GM21825 (cell line): ENCODE results near the gene IGSF5.
"Not testable (repeated sequence)": the region's sequence is repeated elsewhere in the genome, so short reads cannot be mapped to it uniquely, and the experiment has no call there.

ENCODE experiments used
- ATAC-seq: cut with Tn5 transposase; IDR thresholded peaks from one replicate; pipeline ENCODE4 v1.9.1; 2021; ENCODE audit warnings: mild to moderate bottlenecking, moderate library complexity; ENCODE audit not compliant: unreplicated experiment

The IGSF5 gene

DNA sequence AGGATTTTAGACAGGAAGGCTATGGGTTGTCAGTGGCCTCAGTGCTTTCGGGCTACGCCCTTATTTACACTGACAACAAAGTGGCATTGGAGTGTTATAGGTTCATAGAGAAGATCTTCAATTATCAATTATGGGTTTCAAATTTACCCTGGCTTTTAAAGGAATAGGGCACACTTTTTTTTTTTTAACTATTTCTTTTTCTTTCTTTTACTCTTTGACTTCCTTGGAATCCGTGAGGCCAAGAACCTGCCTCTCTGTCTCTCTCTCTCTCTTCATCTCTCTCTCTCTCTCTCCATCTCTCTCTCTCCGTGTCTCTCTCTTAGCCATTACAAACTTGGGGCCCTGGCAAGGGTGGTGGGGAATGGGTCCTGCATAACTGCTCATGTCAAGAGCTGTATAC lies at the start of gene IGSF5:
TSS of gene IGSF5 (plus strand) at position 301 of the 400 bp plus-strand sequence. CDS start 327 bp downstream, outside the sequence.
- not testable (repeated sequence) for ATAC-seq

DNA sequence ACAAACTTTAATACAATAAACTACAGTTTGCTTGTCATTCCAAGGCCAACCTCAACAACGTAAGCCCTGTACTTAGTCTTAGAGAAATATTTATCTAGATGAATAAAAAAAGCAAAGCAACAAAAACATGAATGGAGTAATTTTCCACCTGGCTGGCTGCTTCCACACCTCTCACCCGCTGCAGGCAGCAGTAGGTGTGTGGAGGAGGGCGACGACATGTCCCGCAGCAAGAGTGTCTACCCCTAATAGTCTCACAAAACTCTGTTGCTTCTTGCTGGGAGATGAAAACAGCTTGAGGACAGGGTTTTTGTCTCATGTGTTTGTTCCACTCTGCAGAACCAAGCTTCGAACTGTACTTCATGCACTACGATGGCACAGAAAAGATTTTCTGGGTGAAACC lies 48.8 kb upstream of the IGSF5 start:
- ATAC-seq: no peak

DNA sequence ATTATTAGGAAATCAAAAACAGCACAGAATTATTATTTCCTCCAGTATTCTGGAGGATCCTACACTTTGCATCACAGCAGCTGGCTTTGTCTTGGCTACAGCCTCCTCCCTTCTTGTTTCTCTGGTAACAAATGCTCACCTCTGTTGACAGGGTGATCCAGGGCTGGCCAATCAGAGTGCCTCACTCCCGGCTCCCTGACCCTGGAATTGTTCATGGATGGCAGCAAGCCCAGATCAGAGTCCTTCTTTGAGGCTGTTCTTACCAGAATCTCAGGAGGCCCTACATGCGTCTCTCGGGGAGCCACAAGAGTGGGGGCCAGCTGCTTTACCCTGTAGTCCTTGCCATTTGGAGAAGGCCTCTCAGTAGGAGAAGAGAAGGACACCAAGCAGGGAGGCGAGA lies 48.4 kb upstream of the IGSF5 start:
- no peak for ATAC-seq

DNA sequence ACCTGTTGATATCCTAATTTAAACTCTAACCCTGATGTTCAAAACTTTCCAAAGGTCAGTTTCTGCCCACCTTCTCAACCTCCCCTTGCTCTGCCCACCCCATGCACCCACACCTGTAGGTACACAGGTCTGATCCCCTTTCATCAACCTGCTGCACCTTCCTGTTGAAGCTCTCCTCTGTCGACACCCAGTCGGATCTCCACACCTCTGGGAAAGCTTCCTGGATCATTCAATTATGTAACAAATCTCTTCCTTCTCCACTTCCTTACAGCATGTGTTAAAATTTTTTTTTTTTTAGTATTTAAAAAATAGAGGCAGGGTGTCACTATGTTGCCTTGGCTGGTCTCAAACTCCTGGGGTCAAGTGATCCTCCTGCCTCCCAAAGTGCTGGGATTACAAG lies 44.7 kb upstream of the IGSF5 start:
- no peak for ATAC-seq

DNA sequence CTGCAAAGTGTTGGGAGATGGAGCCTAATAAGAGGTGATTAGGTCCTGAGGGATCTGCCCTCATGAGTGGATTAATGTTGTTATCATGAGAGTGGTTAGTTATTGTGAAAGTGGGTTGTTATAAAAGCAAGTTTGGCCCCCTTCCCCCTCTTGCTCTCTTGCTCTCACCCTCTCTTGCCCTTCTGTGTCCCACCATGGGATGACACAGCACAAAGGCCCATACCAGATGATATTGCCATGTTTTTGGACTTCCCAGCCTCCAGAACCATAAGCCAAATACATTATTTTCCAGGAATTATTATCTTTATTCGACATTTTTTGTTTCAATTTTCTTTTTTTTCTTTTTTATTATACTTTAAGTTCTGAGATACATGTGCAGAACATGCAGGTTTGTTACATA lies 41.4 kb upstream of the IGSF5 start:
- ATAC-seq: no peak

DNA sequence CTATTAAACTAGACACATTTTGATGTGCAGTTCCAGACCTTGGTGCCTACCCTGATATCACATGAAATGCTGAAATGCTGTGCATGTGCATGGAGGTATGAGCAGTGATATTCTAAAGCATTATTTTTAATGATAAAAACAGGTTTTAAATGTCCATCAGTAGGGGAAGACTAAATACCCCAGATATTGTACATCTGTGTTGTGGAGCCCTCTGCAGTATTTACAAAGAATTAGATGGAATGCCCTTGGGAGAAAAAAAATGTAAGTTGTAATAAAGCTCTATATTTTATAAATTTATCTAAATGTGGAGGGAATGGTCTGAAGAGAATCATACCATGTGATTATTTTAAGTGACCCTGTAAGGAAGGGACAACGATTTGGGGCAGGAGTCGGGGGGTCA lies 39.1 kb upstream of the IGSF5 start:
- ATAC-seq: no peak

DNA sequence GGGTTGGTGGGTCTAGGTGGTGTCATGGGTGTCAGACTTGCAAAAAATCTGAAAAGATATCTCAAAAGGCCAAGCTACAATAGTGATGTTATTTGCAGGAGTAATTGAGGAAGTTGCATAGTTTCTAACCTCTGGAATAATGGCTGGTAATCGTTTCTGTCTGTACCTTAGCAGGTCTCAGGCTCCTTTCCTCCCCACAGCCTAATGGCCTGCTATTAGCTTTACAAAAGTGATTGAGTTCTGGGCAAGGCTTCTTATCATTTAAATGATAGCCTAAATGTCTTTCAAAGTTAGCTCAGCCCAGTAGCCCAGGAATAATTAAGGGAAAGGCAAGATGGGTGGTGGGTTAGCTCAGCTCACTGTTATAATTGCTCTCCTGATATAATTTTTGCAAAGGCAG lies 37.7 kb upstream of the IGSF5 start:
- no peak for ATAC-seq

DNA sequence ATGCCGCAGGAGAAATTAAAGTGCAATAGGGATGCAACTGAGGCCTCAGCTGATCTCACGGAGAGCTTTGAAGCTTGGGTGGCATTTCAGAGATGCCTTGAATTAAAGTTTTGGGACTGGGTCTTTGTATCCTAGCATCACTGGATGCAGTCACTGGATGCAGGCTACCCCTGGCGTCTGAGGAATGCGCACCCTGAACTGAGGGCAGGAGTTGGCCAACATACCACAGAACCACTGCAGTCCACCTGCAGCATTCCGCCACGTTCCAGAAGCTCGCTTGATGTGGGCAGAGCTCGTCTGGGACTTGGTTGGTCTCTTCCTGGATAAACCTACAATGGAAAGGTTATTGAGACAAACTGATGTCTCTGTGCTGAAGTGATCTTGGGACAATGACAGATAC lies 34.1 kb upstream of the IGSF5 start:
- ATAC-seq: no peak

DNA sequence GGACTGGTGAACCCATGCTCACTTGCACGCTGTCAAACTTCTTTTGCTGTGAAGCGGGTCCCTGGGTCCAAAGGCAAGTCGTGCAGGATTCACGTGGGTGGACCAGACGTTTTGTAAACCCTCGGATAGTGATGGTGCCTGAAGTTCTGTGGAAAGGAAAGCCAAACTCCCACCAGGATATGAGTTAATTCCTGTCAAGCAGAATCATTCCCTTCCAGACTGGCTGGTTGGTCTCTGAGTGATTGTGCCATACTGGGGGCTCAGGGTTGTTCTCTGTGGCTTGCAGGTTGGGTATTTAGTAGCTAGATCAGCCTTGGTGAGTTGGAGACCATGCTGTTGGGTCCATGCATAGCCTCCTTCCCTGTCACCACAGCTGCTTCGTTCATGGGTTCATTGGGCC lies 32.7 kb upstream of the IGSF5 start:
- no peak for ATAC-seq

DNA sequence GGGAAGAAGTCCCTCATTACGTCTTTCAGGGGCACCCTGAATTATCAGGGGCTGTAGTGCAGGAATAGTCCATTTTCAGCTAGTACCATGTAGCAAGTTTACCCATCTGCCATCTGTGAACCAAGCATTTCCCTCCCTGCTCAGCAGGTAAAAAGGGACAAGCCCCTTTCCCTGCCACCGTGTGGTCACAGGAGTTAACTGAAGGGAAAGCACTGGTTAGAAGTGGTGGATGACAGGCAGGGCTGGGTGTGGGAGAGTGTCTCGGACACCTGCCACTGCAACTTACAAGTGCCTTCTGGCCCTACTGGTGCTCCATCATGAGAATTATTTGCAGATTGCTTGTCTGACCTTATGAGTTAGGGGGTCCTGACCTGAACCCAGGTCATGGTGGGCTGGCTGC lies 32.0 kb upstream of the IGSF5 start:
- ATAC-seq: no peak

DNA sequence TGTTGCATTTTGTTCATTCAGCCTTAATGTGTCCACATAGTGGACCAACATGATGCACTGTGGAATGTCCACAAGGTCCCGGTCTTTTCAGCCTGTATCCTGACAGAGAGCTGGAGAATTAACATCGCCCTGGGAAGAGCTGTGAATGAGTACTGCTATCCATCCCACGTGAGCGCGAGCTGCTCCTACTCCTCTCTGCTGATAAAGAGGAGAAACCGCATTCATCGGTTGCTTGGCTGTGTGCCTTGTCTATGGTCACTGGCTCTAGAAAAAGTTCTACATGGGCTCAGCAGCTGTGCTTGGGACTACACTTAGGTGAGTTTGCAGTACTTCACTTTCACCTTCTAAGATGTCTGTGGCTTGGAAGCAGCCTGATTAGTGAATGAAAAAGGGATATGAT lies 31.1 kb upstream of the IGSF5 start:
- ATAC-seq: no peak

DNA sequence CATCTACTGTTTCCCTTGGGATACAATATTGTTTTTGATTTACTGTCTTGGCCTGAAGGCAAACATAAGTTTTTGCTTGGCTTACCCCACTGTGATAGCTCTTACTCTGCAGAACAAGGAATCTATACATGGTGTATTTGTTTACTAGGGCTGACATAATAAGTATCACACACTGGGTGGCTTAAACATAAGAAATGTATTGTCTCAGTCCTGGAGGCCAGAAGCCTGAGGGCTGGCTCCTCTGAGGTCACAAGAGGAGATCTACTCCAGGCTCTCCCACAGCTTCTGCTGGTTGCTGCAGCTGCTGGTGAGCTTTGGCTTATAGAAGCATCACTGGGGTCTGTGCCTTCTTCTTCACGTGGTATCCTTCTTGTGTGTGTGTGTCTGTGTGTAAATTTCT lies 30.7 kb upstream of the IGSF5 start:
- no peak for ATAC-seq

DNA sequence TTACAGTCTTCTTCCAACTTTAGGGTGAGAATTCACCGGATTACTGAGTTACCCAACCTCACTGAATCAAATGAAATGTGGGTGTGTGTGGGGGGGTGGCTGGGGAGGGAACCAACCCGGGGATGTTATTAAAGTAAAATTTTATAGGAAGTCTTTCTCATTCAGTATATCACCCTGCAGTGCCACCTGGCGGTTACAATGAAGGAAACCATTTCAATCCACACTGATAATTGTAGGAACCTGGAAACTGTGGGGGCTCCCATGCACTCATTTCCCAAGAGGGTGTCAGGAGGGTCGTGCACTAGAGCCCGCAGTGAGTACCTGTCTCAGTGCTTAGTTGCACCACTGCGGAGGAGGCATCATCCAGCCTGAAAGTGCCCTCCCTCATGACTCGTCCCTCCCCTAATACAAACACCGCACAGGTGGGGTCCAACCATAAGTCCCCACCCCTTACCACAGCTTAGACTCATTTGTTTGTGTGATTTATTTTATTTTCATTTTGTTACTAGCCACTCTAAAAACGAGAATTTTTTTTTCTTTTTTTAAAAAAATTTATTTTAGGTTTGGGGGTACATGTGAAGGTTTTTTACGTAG lies 29.1 kb upstream of the IGSF5 start:
- no peak for ATAC-seq

DNA sequence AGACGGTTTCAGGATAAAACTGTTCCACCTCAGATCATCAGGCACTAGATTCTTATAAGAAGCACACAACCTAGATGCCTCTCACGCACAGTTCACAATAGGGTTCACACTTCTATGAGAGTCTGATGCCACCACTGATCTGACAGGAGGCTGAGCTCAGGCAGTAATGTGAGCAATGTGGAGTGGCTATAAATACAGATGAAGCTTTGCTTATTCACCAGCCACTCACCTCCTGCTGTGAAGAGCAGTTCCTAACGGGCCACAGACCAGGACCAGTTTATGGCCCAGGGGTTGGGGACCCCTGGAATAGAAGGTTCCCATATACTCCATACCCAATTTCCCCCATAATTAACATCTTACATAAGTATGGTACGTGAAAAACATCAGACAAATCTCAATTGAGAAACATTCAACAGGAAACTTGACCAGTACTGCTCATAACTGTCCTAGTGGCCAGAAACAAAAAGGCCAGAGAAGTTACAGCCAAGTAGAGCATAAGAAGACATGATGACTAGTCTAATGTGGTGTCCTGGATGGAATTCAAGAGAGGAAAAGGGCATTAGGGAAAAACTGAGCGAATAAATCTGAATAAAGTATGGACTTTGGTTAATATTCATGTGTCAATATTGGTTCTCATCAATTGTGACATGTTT lies 24.7 kb upstream of the IGSF5 start:
- no peak for ATAC-seq

DNA sequence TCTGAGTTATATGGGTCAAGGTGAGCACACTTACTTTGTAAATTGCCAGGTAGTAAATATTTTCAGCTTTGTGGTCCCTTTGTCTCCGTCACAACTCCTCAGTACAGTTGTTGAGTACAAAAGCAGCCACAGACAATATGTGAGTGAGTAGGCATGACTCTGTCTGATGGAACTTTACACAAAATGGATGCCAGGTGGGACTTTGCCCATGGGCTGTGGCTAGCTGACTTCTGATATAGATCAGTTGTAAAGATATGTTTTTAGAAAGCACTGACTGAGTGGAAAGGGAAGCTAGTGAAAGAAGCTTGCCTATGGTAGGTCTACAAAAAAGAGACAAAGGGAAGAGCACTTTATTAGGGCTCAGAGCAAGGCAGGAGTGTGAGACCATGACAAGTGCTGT lies 23.1 kb upstream of the IGSF5 start:
- no peak for ATAC-seq

DNA sequence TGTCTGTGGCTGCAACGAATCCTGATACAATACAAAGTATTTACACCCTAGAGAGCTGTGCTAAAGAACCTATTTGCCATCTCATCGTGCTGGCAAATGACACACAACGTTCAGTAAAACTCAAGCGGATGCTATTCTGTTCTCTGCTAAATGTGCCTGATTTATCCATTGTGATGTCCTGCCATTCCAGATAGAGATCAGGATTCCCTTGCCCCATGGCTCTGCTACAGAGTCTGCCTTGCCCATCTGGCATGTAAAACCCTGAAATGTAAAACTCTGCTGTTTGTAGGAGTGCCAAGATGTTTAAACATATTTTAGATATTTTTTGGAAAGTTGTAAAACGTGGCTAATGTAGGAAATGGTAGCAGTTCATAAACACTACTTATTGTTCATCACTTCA lies 20.0 kb upstream of the IGSF5 start:
- ATAC-seq: no peak

DNA sequence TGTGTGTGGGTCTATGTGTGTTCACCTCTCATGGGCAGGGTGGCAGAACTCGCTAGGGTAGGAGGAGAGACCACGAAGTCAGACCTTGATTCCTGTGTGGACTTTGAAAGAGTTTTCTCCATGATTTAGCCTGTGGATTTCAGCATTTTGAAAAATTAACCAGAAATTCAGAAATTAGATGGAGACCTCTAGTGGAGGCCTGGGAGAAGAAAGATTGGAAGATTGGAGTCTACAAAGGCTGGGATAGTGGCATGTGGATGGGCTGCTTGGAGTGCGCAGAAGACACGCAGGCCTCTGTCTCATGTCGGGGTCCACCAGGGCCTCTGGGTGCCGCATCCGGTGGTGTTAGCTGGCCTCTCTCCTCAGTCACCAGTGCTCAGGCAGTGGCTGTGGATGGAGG lies 18.9 kb upstream of the IGSF5 start:
- no peak for ATAC-seq

DNA sequence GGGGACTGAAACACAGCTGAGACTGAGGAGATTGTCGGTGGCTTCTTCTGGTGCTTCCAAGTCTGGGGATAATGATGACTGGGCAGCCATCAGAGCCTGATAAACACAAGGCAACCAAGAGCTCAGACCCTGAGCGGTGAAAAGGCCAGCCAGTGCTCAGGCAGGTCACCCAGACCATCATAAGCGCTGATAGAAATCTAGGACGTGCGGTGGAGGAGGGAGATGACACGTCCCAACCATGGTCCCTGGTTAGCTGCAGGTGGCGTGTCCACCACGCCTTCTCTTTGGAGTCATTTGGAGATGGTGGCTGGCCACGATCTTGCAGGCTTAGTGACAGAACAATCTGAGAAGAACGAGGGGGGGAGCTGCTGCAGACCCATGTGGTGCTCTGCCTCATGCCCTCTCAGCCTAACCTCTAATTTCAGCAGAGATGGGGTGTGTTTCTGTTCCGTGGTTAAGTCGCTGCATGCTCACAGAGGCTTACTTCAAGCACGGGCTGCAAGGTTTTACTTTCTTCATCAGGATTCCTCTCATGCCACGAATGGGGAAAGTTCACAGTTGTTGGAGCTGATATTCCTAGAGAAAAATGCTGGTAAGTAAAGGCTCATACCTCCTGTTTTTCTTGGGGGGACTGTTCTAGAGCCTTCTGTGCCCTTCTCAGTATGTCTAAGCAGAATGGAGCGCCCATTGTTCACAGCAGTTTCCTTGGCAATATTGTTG lies 17.4 kb upstream of the IGSF5 start:
- no peak for ATAC-seq

DNA sequence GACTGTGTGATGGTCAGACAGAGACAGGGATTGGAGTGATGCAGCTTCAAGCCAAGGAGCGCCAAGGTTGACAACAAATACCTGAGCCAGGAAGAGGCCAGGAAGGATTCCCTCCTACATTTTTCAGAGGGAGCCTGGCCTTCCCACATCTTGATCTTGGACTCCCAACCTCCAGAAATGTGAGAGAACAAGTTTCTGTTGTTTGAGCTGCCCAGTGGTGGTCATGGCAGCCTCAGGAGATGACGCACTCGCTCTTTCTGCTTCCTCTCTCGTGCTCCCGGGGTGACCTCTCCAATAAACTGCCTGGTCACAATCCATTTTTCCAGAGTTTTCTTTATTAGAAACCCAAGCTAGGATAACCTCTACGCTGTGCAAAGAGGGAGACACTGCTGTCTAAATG lies 16.6 kb upstream of the IGSF5 start:
- no peak for ATAC-seq

DNA sequence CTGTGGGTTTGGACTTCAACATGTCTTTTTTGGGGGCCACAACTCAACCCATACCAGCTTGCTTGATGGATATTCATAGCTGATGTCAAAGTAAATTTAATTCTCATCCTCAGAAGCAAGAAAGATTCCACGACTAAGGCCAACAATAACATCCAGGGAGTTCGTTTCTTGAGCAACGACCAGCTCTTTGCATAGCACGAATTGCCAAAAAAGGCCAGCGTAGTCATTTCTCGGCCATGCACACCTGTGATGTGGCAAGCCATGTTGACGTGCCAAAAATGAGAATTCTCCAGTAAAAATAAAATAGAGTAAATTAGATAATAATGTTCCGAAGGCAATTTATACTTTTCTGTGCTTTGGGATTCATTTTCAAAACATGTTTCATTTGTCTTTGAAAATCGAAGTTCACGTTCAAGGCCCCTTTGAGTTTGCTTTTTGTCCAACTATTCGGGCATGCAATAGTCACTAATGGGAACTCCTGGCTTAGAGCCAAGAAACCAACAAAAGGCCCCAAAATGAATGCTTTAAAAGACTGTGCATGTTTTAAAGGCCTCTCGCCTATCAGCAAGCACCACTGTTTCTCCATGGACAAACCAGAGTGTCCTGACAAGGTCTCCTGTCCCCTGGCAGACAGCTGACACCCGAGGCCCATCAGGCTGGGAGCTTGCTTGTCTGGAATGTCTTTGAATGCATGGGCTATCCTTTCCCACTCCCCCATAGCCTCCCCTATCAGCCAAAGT lies 14.4 kb upstream of the IGSF5 start:
- no peak for ATAC-seq

DNA sequence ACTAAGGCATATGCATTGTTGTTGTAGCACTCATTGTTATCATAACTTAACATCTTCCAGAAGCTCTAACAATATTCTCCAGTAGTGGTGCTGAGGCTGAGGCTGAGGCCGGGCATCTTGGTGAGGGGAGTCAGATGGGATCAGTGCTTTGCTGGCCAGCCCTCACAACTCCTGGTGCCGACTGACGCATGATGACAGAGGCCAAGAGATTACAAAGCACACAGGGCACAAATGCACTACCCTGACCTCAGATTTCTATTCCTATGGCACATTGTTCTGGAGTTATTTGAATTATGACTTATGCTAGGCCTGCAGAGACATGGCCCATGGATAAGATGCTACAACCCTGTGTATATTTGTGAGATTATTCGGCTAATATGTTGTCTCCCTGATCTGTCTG lies 8.3 kb upstream of the IGSF5 start:
- ATAC-seq: no peak
